HG02798 (cell line): ENCODE data around the gene FAM131C.
A peak's percentile ranks its signal among the peaks of the same experiment; 100 is the strongest.
"Not testable (repeated sequence)": the region's sequence is repeated elsewhere in the genome, so short reads cannot be mapped to it uniquely, and the experiment has no call there.

Experiments
- ATAC-seq: cut with Tn5 transposase; IDR thresholded peaks from one replicate; pipeline ENCODE4 v1.9.1; 2021; ENCODE audit warnings: mild to moderate bottlenecking; ENCODE audit not compliant: unreplicated experiment, poor library complexity

Gene FAM131C

GRCh38 chr1:16063226-16063829 lies 10.1 kb downstream of the FAM131C start:
- ATAC-seq = no peak

GRCh38 chr1:16062687-16063075 lies 10.8 kb downstream of the FAM131C start:
- ATAC-seq = not testable (repeated sequence)

GRCh38 chr1:16061989-16062686 lies 11.3 kb downstream of the FAM131C start:
- not testable (repeated sequence) for ATAC-seq

DNA sequence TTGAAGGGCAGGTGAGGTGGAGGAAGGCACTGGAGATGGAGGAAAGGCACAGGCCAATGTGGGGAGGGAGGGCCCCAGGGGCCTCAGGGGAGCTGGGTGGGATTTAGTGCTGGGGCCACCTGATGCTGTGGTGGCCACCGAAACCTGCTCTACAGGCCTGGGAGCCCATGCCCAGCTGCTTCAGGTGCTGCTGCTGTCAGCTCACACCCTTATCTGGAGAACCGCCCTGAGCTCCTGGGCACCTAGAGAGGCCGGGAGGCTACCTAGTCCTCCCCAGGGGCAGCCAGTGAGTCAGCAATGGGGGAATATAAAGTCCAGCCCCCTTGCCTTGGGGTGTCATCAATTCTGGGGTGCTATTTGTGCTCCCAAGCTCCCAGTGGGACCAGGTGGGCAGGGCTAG lies 12.2 kb downstream of the FAM131C start:
- no peak for ATAC-seq

GRCh38 chr1:16058394-16059120 lies 14.9 kb downstream of the FAM131C start:
- not testable (repeated sequence) for ATAC-seq

GRCh38 chr1:16057314-16057915 lies 16.0 kb downstream of the FAM131C start:
- ATAC-seq = not testable (repeated sequence)

GRCh38 chr1:16056521-16056912 lies 16.9 kb downstream of the FAM131C start:
- ATAC-seq = not testable (repeated sequence)

DNA sequence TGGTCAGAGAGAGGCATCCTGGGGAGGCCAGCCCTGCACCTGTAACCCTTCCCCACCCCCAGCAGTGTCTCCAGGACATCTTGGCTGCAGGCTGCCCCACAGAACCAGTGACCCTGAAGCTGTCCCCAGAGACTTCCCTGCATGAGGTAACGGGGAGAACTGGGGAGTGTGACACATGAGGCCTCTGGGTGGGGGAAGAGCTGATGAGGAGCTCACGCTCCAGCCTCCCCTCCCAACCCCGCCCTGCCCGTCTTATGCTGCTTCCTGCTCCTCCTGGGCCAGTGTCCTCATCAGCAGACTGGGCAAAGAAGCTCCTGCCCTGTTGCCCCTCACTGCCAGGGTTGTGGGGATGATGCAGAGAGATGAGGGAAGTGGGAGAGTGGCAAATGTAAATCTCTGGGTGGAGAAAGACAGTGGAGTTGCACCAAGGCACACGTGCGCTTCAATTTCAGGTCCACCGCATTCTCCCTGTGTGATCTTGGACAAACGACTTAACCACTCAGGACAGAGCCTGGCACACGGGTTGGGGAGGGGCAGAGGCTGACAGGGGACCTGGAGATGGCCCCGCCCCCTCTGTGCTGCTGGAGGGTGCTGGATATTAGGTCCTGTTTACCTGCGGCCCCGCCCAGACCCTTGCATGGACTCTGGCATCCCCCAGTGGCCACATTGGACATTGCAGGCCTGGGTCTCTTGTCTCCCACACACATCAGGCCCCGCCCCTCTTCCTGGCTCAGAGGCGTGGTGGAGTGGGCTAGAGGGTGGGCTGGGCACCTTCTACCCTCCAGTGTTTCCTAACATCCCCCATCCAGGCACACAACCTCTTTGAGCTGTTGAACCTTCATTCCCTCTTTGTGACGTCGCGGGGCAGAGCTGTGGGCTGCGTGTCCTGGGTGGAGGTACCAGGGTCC lies 17.6 kb downstream of the FAM131C start:
- ATAC-seq = peak; percentile 76

GRCh38 chr1:16054598-16055540 lies 18.6 kb downstream of the FAM131C start:
- no peak for ATAC-seq

- no peak for ATAC-seq
Measured at GRCh38 chr1:16053781-16054502, 19.5 kb downstream of the FAM131C start.

- not testable (repeated sequence) for ATAC-seq
Measured at GRCh38 chr1:16051949-16052348, 21.5 kb downstream of the FAM131C start.

DNA sequence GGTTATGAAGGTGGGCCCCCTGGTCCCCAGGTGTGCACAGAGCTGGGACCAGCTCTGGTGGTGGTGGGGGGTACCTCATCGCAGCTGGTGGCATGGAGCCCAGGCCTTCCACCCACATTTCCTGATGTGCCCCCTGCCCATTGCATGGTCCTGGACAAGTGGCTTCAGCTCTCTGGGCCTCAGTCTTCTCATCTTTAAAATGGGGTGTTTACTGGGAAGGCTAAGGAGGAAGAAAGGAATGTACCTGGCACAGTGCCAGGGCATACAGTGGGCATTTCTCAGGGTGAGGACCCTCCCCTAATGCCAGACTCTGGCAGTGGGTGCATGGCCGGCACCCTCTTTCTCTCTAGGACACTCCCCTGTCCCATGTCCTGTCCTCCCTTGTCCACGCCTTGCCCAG lies 22.4 kb downstream of the FAM131C start:
- ATAC-seq = no peak

DNA sequence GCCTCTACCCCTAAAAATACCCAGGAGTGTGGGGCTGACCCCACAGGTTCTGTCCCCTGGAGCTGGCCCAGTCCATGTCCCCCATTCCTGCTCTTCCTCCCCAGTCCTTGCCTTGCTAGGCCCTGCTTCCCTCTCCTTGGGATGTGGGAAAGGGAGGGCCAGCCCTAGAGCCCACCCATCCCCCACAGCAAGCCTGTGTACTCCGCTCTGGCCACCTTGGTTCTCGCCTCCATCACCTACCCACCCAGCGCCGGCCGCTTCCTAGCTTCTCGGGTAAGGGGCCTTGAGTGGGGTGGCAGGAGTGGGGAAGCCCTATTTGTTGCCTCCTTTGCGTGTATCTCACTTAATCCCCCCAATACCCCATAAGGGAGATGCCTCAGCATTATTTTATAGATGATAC lies 23.1 kb downstream of the FAM131C start:
- ATAC-seq = no peak

DNA sequence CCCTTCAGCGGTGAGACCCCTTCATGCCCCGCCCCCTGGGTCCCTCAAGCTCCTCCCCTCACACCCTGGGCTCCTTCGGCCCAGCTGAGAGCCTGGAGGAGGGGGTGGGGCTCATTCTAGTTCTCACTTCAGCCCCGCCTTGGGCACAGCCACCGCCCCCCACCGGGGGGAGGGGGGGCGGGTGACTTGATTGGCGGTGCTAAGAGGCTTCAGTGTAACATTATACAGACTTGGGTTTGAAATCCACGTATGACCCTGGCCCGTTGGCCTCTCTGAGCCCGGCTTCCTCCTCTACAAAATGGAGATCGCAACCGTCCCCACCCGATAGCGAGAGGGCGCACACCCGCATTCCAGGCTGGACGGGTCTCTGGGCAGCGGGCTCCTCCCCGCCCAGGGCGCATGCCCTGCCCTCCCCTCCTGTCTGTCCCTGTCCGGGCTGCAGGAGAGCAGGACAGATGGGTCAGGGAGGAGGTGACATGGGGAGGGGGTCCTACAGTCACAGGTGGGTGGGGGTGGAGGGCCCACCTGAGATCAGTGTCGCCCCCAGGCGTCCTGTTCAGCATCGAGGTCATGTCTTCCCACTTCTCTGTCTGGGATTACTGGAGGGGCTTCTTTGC lies 24.8 kb downstream of the FAM131C start:
- no peak for ATAC-seq

- ATAC-seq = no peak
Measured at GRCh38 chr1:16047791-16048475, 25.5 kb downstream of the FAM131C start.

GRCh38 chr1:16046842-16047241 lies 26.6 kb downstream of the FAM131C start:
- ATAC-seq = no peak

- ATAC-seq = no peak
Measured at GRCh38 chr1:16043950-16044349, 29.5 kb downstream of the FAM131C start.
